ENCODE measurements around the gene MKLN1.

DNA sequence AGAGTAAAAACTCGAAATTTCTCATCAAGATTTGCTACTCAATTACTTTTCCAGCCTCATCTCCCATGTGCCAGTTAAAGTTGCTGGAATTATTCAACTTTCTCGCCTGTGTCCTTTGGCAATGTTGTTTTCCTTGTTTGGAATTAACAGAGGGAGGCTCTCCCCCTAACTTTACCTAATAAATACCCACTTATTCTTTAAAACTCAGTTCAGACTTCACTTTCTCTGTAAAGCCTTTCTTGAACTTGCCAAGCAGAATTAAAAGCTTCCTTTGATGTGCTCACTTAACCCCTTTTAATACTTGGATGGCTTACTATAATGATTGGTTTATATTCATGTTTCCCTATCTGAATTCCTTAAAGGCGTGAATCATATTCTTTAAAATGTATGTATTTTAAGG lies 104.1 kb downstream of the MKLN1 start:
- TF ChIP-seq, protein P1, sequence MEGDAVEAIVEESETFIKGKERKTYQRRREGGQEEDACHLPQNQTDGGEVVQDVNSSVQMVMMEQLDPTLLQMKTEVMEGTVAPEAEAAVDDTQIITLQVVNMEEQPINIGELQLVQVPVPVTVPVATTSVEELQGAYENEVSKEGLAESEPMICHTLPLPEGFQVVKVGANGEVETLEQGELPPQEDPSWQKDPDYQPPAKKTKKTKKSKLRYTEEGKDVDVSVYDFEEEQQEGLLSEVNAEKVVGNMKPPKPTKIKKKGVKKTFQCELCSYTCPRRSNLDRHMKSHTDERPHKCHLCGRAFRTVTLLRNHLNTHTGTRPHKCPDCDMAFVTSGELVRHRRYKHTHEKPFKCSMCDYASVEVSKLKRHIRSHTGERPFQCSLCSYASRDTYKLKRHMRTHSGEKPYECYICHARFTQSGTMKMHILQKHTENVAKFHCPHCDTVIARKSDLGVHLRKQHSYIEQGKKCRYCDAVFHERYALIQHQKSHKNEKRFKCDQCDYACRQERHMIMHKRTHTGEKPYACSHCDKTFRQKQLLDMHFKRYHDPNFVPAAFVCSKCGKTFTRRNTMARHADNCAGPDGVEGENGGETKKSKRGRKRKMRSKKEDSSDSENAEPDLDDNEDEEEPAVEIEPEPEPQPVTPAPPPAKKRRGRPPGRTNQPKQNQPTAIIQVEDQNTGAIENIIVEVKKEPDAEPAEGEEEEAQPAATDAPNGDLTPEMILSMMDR (conservative IDR thresholded peaks at IDR 0.05; ENCODE audit: low read depth, low read length): no peak
- TF ChIP-seq EZH2 (IDR thresholded peaks at IDR 0.05; ENCODE audit: borderline replicate concordance, low read depth, low read length, poor library complexity, severe bottlenecking): no peak
